Activated naive CD8-positive, alpha-beta T cell treated with anti-CD3 and anti-CD28 coated beads, Interleukin-2, amount 50 U/mL, for 16 hours (primary cell): Measurements from ENCODE around the gene ITIH3.

ENCODE experiments used
- DNase-seq: peaks from one replicate; pipeline ENCODE4 v3.0.0-alpha.2; 2020; ENCODE audit warnings: low read depth, low spot score

The ITIH3 gene

DNA sequence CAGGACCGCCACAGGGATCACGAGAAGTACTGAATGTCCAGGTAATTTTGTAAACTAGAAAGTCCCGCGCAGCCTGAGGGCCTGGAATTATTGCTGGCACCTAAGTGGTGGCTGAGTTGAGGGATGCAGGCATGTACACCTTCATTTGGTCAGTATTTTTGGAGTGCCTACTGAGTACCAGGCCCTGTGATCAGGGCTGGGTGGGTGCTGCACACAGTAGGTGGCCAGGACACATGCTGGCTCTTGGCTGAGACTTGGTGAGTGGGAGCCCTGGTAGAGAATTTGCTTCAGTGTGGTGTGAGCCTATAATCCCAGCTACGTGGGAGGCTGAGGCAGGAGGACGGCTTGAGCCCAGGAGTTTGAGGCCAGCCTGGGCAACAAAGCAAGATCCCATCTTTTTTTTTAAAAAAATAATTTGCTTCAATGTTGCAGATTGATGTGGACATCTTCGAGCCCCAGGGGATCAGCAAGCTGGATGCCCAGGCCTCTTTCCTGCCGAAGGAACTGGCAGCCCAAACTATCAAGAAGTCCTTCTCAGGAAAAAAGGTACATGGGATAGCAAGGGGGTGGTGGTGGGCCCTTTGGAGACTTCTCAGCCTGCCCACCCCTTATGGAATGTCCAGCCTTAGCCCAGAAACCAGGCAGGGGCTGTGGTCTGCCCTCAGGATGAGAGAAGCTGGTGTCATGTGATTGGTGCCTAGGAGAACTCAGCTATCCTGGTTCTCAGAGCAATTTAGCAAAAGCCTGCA lies 14.6 kb upstream of the ITIH3 start:
- no peak for DNase-seq

DNA sequence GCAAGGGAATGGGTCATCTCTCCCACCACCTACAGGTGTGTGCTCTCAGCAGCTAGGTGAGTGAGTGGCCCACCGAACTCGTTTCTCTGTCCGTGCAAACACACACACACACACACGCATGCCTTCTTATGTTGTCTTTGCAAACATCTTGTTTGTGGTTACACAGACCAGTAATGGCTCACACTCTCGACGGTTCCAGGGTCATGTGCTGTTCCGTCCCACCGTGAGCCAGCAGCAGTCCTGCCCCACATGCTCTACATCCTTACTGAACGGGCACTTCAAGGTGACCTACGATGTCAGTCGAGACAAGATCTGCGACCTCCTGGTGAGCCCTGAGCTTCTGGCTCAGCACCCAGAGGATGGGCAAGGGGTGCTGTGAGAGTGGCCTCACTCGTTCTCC lies 12.9 kb upstream of the ITIH3 start:
- no peak for DNase-seq

DNA sequence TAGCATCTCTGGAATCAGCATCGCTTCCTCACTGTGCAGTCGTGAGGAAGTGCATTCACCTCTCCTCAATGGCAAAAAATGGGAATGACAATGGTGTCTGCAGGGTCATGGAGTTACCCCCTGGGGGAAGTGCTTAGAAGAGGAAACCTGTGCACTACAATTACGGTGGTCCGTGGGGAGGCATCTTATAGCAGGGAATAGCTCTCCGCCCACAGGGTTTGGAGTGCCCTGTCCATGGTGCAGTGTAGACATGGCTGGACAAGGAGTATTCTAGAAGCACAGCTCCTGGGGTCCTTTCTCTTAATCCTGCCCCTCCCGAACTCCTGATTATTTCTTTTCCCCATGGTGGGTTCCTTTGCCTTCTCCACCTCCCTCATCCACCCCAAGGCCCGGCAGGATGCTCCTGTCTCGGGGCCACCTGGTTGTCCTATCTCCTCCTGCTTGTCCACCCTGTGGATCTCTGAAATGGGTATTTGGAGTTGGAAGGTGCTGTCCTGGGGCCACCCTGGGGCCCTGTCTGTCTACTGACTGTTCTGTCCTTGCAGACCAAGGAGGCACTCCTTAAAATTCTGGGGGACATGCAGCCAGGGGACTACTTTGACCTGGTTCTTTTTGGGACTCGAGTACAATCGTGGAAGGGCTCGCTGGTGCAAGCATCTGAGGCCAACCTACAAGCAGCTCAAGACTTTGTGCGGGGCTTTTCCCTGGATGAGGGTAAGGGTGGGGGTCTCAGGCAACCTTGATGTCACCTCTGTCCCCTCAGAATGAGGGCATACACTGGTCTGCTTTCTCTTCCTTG lies 12.0 kb upstream of the ITIH3 start:
- no peak for DNase-seq

DNA sequence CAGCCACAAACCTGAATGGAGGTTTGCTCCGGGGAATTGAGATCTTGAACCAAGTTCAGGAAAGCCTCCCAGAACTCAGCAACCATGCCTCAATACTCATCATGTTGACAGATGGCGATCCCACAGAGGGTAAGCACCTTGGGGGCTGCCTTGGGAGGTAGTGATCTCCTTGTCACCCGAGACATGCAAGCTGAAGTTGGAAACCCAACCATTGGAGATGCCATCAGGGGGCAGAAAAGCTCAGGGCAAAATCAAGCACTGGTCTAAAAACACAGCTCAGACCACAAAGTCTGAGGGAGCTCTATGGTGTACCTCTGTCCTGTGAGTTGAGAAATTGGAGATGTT lies 11.4 kb upstream of the ITIH3 start:
- DNase-seq = no peak

DNA sequence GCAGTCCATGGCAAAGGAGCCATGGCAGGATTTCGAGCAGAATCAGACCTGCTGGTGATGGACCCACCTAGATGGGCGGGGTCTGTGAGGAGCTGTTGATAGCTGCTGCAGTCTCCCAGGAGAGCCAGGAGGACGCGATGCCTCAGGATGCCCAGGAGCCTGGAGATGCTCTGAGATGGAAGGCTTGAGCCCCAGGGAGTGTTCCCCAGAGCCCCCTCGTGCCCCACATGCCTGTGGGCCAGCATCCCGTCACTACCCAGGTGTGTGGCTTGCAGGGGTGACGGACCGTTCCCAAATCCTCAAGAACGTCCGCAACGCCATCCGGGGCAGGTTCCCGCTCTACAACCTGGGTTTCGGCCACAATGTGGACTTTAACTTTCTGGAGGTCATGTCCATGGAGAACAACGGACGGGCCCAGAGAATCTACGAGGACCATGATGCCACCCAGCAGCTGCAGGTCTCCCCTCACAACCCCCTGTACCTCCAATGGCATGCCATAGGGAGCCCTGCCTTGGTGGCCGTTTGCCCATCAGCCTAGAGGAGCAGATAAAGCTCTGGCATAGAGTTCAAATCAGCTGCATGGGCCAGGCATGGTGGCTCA lies 10.5 kb upstream of the ITIH3 start:
- no peak for DNase-seq

DNA sequence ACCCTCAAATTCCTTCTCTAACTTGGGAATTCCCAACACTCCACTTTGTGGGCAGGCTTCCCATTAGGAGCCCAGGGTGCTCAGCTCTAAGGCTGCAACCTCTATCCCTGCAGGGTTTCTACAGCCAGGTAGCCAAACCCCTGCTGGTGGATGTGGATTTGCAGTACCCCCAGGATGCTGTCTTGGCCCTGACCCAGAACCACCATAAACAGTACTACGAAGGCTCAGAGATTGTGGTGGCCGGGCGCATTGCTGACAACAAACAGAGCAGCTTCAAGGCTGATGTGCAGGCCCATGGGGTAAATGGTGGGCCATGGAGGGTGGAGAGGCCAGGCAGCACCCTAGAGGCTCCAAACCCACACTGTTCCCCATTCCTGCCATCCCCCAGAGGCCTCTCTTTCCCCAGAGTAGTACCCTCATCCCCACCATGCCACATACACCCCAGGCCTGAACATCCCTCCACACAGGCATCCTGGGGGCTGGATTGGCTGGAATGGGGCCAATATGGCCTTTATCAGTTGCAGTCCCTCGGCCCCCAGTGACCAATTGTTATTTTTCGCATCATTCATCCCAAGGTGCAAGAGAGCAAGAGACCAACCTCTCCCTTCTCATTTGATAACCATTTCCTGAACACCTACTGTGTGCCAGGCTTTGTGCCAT lies 9.5 kb upstream of the ITIH3 start:
- DNase-seq = no peak

DNA sequence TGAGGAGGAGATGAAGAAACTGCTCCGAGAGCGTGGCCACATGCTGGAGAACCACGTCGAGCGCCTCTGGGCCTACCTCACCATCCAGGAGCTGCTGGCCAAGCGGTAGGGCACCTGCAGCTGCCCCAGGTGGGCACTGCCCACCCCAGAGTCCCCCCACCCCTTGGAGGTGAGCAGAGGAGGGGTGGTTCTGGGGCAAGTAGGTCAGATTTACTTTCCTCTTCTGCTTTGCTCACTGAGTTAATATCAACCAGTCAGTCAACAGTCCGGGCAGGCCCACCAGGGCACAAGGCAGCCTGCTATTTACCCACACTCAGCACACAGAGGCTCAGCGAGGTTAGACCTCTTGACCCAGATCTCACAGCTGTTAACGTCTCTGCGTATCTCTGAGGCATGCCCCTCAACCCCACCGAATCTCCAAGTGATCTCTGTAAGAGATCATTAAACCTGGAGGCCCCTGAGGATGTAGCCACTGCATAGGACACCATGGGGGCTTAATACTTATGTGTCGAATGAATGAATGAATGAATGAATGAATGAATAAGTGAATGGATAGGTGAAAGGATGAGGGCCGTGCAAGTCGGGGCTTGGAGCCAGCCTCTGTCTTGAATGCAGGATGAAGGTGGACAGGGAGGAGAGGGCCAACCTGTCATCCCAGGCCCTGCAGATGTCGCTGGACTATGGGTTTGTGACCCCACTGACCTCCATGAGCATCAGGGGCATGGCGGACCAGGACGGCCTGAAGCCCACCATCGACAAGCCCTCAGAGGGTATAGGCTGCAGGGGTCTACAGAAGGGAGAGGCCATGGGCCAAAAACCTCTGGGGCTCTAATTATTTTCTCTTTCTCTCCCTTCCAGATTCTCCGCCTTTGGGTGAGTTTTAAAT lies 8.0 kb upstream of the ITIH3 start:
- no peak for DNase-seq

DNA sequence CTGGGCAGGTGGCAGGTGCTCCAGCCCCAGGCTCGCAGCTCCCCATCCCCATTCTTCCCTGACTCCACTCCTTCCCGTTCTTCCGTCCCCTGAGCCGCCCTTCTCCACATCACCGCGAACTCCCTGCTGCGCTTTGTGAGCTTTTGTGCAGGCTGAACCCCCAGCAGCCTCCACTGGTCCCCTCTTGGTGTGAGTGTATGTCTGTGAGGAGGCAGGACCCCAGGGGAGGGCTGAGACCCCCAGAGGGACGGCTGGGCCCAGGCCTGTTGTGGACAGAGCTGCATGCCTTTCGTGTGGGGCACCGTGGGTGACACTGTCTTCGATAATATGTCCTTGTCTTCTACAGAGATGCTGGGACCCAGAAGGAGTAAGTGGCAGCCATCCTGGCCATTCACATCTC lies 7.3 kb upstream of the ITIH3 start:
- DNase-seq = no peak

DNA sequence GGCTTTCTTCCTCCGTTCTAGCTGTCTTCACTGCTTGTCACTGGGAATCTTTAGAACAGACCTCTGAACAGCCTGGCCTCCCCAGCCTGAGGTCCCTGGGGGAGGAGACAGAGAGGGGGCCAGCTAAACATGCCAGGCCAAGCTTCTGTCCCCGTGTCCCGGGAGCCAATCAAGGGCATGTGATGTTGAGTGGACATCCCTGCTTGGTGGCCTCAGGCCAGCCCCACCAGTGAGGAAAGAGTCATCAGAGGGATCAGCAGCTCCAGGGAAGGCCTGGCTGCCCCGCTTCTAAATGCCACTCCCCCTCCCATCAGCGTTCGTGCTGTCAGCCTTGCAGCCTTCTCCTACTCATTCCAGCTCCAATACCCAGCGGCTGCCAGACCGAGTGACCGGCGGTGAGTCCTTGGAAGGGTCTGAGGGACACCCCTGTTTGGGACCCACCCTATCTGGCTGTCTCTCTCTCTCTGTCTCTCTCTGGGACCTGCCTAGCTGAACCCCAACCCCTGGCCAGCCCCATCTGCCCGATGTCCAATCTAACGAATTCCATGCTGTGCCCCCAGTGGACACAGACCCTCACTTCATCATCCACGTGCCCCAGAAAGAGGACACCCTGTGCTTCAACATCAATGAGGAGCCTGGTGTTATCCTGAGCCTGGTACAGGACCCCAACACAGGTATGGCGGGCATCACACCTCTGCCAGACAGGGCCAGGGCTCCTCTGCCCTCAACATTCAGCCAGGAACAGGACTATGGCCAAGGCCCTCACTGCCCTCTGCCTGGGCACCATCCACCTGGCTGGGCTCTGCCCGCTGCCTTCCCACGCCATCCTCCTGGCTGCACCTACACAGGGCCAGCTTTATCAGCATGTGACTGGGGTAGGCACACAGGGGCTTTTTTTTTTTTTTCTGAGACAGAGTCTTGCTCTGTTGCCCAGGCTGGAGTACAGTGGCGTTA lies 6.6 kb upstream of the ITIH3 start:
- no peak for DNase-seq

DNA sequence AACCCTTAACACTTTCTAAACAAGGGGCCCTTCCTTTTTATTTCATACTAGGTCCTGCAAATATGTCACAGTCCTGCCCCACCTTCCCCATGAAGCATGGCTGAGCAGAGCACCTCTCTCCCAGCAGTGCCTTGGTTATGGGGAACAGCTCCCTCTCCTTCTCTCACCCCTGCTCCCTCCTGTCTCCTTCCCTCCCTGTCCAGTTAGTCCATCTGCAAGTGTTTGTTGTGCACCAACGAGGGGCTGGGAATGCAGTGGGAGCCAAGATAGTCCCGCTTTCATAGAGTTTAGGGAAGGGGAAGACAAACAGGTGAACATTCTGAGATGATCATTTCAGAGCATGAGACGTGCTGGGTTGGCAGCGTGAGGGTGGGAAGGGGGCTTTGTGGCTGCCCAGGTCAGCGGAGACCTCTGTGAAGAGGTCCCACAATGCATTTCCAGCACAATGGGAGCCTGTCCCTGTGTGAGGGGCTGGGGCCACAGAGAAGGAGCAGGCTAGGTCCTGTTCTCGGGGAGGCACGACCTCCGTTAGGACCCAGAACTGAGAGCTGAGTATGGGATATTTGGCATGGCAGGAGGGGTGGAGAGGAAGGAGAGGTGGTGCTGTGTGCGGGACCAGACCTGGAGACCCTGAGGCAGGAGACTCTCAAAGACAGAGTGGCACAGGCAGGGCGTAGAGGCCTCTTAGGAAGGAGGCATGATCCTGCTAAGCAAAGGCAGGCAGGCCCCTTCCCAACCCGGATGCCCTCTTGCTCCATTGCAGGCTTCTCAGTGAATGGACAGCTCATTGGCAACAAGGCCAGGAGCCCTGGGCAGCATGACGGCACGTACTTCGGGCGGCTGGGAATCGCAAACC lies 5.5 kb upstream of the ITIH3 start:
- no peak for DNase-seq

DNA sequence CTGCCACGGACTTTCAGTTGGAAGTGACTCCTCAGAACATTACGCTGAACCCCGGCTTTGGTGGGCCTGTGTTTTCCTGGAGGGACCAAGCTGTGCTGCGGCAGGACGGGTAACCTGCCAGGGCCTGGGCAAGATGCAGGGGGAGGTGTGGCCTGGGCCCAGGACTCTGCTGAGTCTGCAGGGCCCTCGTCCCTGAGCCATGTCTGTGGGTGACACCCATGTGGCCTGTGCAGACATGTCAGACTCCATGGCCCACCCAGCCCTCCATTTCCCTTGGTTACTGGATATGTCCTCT lies 4.9 kb upstream of the ITIH3 start:
- DNase-seq = no peak

DNA sequence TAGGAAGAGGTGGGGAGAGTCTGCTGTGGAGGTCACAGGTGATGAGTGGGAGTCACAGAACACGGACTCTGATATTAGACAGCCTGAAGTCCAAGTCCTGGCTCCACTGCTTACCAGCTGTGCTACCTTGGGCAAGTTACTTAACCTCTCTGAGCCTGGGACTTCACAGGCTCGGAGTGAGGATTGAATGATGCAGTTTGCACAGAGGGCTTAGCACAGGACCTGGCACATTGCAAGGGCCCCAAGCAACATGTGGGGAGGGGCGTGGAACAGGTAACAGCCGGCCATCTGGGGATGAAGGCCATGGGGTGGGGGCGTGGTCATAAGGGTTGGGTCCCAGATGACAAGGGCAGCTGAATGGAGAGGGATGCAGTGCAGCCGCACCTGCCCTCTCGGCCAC lies 4.3 kb upstream of the ITIH3 start:
- no peak for DNase-seq

DNA sequence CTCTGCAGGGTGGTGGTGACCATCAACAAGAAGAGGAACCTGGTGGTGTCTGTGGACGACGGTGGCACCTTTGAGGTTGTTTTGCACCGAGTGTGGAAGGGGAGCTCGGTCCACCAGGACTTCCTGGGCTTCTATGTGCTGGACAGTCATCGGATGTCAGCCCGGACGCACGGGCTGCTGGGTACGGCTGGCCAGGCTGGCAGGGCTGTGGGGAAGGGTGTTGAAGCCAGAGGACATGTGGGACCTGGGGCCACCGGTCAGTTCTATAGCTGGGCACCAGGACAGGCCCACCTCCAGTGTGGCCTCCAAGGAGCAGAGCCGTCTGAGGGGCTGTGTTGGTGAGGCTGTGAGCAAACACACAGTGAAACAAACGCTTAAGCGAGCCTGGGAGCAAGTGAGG lies 3.9 kb upstream of the ITIH3 start:
- DNase-seq = no peak

DNA sequence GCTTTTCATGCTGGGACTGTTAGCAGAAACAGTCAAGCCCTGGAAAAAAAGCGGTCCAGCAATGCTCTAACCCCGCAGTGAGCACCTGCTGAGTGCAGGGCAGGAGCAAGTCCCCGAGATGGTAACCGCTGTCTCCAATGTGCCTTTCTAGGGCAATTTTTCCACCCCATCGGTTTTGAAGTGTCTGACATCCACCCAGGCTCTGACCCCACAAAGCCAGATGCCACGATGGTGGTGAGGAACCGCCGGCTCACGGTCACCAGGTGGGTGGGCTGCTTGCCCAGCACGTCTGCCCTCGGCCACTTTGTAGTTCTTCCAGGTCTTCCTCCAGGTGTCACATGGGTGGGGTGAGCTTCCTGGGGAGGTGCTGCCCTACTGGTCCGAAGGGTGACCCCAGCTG lies 3.2 kb upstream of the ITIH3 start:
- DNase-seq = no peak

DNA sequence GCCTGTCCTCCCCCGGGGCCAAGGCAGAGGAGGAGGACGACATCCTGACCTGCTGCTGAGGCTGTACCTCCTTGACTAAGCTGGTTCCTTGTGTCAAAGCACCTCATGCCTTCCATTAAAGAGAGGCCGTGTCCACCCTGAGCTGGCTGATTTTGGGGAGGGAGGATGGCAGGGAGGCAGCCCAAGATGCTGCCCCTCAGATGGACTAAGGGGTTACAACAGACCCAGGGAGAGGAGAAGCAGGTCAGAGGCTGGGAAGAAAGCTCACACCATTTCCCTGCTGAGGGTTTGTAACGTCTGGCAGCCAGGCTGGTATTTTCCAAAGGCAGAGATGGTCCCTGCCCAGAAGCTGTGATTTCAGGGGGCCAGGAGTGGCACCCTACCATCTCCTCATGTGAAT lies 2.7 kb upstream of the ITIH3 start:
- no peak for DNase-seq

DNA sequence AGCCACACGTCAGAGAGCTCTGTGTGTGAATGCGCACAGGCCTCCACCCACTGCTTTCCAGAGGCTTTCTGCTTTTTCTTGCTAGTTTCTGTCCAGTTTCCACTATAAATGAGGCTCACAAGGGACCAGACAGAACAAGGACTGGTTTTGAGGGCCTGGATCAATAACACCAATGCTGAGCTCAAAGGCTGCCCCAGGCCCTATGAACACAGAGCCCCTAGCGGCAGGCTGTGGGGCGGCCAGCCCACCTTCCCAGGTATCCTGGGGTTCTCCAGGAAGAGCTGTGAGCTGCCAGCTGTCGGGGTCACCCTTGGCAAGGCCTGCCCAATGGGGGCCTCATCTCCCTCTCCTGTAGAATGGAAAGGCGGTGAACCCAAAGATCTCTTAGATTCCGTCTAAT lies 2.2 kb upstream of the ITIH3 start:
- DNase-seq = no peak

DNA sequence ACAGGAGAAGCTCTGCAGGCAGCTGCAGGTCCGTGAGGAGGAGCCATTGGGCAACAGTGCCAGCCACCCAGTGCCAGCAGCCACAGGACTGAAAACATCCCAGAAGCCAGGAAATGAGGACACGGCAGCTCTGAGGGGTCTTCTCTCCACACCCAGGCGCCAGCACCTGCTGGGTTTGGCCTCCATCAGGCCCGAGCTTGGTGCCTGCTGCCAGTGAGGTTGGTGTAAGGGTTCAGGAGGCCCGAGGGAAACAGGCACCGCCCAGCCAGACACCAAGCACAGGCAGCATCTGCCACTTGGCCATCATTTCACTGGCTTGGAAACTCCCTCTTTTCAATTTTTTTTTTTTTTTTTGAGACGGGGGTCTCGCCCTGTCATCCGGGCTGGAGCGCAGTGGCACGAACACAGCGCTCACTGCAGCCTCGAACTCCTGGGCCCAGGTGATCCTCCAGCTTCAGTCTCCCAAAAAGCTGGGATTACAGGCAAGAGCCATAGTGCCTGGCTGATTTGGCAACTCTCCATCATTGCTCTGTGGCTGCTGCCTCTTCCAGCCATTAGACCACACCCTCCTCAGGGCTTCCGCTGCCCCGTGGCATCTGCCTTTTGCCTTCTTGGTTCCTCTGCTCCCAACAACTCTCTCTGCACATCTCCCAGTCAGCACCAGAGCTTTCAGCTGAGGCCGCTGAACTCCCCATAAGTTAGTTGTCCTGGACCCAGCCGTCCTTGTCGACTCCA lies 1.5 kb upstream of the ITIH3 start:
- DNase-seq = no peak

DNA sequence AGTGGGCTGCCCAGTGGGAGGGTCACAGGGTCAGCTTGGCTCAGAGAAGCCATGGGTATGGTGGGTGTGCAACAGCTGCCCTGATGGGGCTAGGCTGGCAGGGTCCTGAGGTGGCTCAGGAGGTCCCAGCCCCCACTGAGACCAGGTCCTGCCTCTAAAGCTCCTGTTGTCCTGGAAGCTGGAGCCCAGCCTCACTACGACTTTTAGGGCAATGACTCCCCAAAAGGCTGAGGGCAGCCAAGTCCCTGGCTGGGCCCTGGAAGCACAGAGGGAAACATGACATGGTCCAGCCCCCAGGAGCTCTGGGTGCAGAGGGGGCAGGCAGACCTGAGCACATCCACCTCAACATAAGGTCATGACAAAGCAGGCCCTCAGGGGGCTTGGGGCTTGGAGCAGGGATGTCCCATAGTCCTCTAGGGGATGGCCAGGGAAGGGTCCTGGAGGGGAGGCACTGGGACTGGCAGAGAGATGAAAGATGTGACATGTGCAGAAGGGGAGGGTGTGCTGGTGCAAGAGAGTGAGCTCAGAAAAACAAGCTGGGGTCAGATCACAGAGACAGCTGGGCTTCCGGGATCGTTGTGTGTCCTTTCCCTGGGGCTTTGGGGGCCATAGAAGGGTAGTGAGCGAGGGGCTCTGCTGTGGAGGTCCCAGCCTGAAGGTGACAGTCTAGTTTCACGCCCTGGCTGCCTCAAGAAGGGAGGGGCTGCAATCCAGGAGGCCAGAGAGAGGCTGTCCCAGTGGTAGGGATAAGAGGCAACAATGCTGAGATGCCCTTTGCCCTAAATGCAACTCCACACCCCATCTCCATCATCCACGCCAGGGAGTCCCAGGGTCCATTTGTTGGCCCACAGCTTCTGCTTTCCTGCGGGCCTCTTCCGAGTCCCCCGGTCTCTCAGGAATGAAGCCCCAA lies 639 bp upstream of the ITIH3 start:
- DNase-seq = no peak
